GM21360 (cell line): ENCODE data around the gene ADSL.

Source experiments
- ATAC-seq: cut with Tn5 transposase; IDR thresholded peaks from one replicate; pipeline ENCODE4 v1.9.1; 2021; ENCODE audit warnings: mild to moderate bottlenecking, moderate library complexity; ENCODE audit not compliant: unreplicated experiment

ADSL gene

GRCh38 chr22:40326905-40327735 lies 19.2 kb upstream of the ADSL start:
- no peak for ATAC-seq

GRCh38 chr22:40328546-40329456 lies 17.5 kb upstream of the ADSL start:
- no peak for ATAC-seq

- ATAC-seq: no peak
These were observed 16.8 kb upstream of the ADSL start for GRCh38 chr22:40329466-40329865.

GRCh38 chr22:40330086-40330485 lies 16.2 kb upstream of the ADSL start:
- ATAC-seq: no peak

GRCh38 chr22:40330615-40331014 lies 15.7 kb upstream of the ADSL start:
- no peak for ATAC-seq

- ATAC-seq: no peak
These were observed 14.6 kb upstream of the ADSL start for GRCh38 chr22:40331706-40332105.

GRCh38 chr22:40332319-40332781 lies 13.9 kb upstream of the ADSL start:
- no peak for ATAC-seq

- no peak for ATAC-seq
These were observed 12.2 kb upstream of the ADSL start for GRCh38 chr22:40334060-40334459.

- ATAC-seq: no peak
These were observed 11.4 kb upstream of the ADSL start for GRCh38 chr22:40334899-40335298.

GRCh38 chr22:40335358-40335757 lies 10.9 kb upstream of the ADSL start:
- no peak for ATAC-seq

- ATAC-seq: no peak
These were observed 6.3 kb upstream of the ADSL start for GRCh38 chr22:40340044-40340443.

GRCh38 chr22:40341604-40342003 lies 4.7 kb upstream of the ADSL start:
- no peak for ATAC-seq

GRCh38 chr22:40342521-40342920 lies 3.8 kb upstream of the ADSL start:
- no peak for ATAC-seq

GRCh38 chr22:40345271-40345670 lies 1.0 kb upstream of the ADSL start:
- ATAC-seq: no peak

- no peak for ATAC-seq
These were observed 500 bp upstream of the ADSL start for GRCh38 chr22:40345815-40346184.

GRCh38 chr22:40347300-40347699 lies 1.0 kb downstream of the ADSL start:
- ATAC-seq: no peak

- ATAC-seq: no peak
These were observed 1.8 kb downstream of the ADSL start for GRCh38 chr22:40348025-40348658.

GRCh38 chr22:40352763-40353162 lies 6.5 kb downstream of the ADSL start:
- no peak for ATAC-seq

GRCh38 chr22:40361100-40361499 lies 14.8 kb downstream of the ADSL start:
- no peak for ATAC-seq

- no peak for ATAC-seq
These were observed 16.8 kb downstream of the ADSL start for GRCh38 chr22:40363059-40363458.

GRCh38 chr22:40364431-40364830 lies 18.1 kb downstream of the ADSL start:
- no peak for ATAC-seq
